ENCODE data around the gene SSH2.

GRCh38 chr17:29911641-29912177, 18.3 kb downstream of the SSH2 start:
- no peak for TF ChIP-seq EZH2phosphoT487 (conservative IDR thresholded peaks at IDR 0.05; ENCODE audit: low read length)
- TF ChIP-seq, protein P1, sequence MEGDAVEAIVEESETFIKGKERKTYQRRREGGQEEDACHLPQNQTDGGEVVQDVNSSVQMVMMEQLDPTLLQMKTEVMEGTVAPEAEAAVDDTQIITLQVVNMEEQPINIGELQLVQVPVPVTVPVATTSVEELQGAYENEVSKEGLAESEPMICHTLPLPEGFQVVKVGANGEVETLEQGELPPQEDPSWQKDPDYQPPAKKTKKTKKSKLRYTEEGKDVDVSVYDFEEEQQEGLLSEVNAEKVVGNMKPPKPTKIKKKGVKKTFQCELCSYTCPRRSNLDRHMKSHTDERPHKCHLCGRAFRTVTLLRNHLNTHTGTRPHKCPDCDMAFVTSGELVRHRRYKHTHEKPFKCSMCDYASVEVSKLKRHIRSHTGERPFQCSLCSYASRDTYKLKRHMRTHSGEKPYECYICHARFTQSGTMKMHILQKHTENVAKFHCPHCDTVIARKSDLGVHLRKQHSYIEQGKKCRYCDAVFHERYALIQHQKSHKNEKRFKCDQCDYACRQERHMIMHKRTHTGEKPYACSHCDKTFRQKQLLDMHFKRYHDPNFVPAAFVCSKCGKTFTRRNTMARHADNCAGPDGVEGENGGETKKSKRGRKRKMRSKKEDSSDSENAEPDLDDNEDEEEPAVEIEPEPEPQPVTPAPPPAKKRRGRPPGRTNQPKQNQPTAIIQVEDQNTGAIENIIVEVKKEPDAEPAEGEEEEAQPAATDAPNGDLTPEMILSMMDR (IDR thresholded peaks at IDR 0.05; ENCODE audit: insufficient read depth, low read length, poor library complexity, severe bottlenecking): no peak

All from SU-DHL-6 (cell line).